ENCODE data around the gene PAPOLB.

GRCh38 chr7:4820967-4821471 is 40.8 kb downstream of the PAPOLB start:
- TF ChIP-seq CTCF (IDR thresholded peaks at IDR 0.05) (no peak), POLR2A (IDR thresholded peaks at IDR 0.05) (no peak)
